Adipocyte (in vitro differentiated cells): ENCODE data around the gene ANTXR1.
A peak's percentile ranks its signal among the peaks of the same experiment; 100 is the strongest.

Experiments used
- DNase-seq: peaks from one replicate; pipeline ENCODE4 v3.0.0-alpha.2; 2015; ENCODE audit warnings: low read depth
- H3K27me3 ChIP-seq: replicated peaks from 2 replicates; pipeline ENCODE4 v1.7.0; 2013; ENCODE audit warnings: mild to moderate bottlenecking, low read length, moderate library complexity; ENCODE audit not compliant: control insufficient read depth, insufficient read depth
- H3K36me3 ChIP-seq: 2 replicates; pipeline ENCODE4 v1.7.0; 2013; ENCODE audit warnings: low read length, mild to moderate bottlenecking, moderate library complexity; ENCODE audit not compliant: control insufficient read depth, insufficient read depth, severe bottlenecking
- H3K4me1 ChIP-seq: 2 replicates; pipeline ENCODE4 v1.7.0; 2013; ENCODE audit warnings: mild to moderate bottlenecking, low read length, moderate library complexity; ENCODE audit not compliant: control insufficient read depth, insufficient read depth
- H3K4me3 ChIP-seq: 2 replicates; pipeline ENCODE4 v1.7.0; 2013; ENCODE audit warnings: mild to moderate bottlenecking, low read length, moderate library complexity
- H3K9ac ChIP-seq: 2 replicates; pipeline ENCODE4 v1.7.0; 2013; ENCODE audit warnings: mild to moderate bottlenecking, low read length, moderate library complexity
- H3K9me3 ChIP-seq: 2 replicates; pipeline ENCODE4 v1.7.0; 2013; ENCODE audit warnings: mild to moderate bottlenecking, low read length, moderate library complexity; ENCODE audit not compliant: control insufficient read depth

ANTXR1 gene

GRCh38 chr2:68978098-68978497 is 34.9 kb upstream of the ANTXR1 start:
- no peak overlapping the region for H3K9ac ChIP-seq
- no peaks in the 10 kb centered on the region for H3K4me1 ChIP-seq
- no peak for DNase-seq
- no peak overlapping the region for H3K4me3 ChIP-seq
- H3K9me3 ChIP-seq: no peaks in the 10 kb centered on the region
- H3K27me3 ChIP-seq: peaks cover 3% of the 10 kb centered on the region
- H3K36me3 ChIP-seq: no peaks in the 10 kb centered on the region

GRCh38 chr2:68980956-68981355 is 32.0 kb upstream of the ANTXR1 start:
- Histone ChIP-seq H3K9me3 (no peaks in the 10 kb centered on the region), H3K4me1 (no peaks in the 10 kb centered on the region), H3K27me3 (no peaks in the 10 kb centered on the region), H3K36me3 (no peaks in the 10 kb centered on the region), H3K4me3 (no peak overlapping the region), H3K9ac (no peak overlapping the region)
- DNase-seq: no peak

GRCh38 chr2:68987021-68987503 is 25.9 kb upstream of the ANTXR1 start:
- H3K4me1 ChIP-seq: peaks cover 14% of the 10 kb centered on the region
- DNase-seq: no peak
- no peaks in the 10 kb centered on the region for H3K36me3 ChIP-seq
- H3K4me3 ChIP-seq: peak overlapping the region; percentile 31
- no peaks in the 10 kb centered on the region for H3K9me3 ChIP-seq
- H3K9ac ChIP-seq: peak overlapping the region; percentile 41
- H3K27me3 ChIP-seq: no peaks in the 10 kb centered on the region

- Histone ChIP-seq H3K4me1 (peaks cover 14% of the 10 kb centered on the region), H3K9ac (no peak overlapping the region), H3K4me3 (no peak overlapping the region), H3K27me3 (no peaks in the 10 kb centered on the region), H3K36me3 (no peaks in the 10 kb centered on the region), H3K9me3 (no peaks in the 10 kb centered on the region)
- DNase-seq: no peak
Measured at GRCh38 chr2:68989035-68989434, 23.9 kb upstream of the ANTXR1 start.

- H3K9ac ChIP-seq: no peak overlapping the region
- DNase-seq: no peak
- no peaks in the 10 kb centered on the region for H3K27me3 ChIP-seq
- H3K4me1 ChIP-seq: peaks cover 21% of the 10 kb centered on the region
- H3K9me3 ChIP-seq: no peaks in the 10 kb centered on the region
- H3K4me3 ChIP-seq: no peak overlapping the region
- no peaks in the 10 kb centered on the region for H3K36me3 ChIP-seq
Measured at GRCh38 chr2:68992341-68992740, 20.6 kb upstream of the ANTXR1 start.

- peaks cover 18% of the 10 kb centered on the region for H3K4me1 ChIP-seq
- no peak overlapping the region for H3K9ac ChIP-seq
- H3K4me3 ChIP-seq: no peak overlapping the region
- DNase-seq: no peak
- H3K27me3 ChIP-seq: no peaks in the 10 kb centered on the region
- H3K36me3 ChIP-seq: no peaks in the 10 kb centered on the region
- H3K9me3 ChIP-seq: no peaks in the 10 kb centered on the region
Measured at GRCh38 chr2:68992933-68993332, 20.0 kb upstream of the ANTXR1 start.

GRCh38 chr2:68993660-68994059 is 19.3 kb upstream of the ANTXR1 start:
- no peak overlapping the region for H3K9ac ChIP-seq

GRCh38 chr2:68994864-68995263 is 18.1 kb upstream of the ANTXR1 start:
- Histone ChIP-seq H3K9me3 (no peaks in the 10 kb centered on the region), H3K36me3 (no peaks in the 10 kb centered on the region), H3K4me3 (no peak overlapping the region), H3K4me1 (peaks cover 18% of the 10 kb centered on the region), H3K27me3 (no peaks in the 10 kb centered on the region), H3K9ac (no peak overlapping the region)
- DNase-seq: no peak

More at GRCh38 chr2:68993660-68994059, 19.3 kb upstream of the ANTXR1 start:
- no peaks in the 10 kb centered on the region for H3K9me3 ChIP-seq
- no peaks in the 10 kb centered on the region for H3K27me3 ChIP-seq
- no peak for DNase-seq
- H3K36me3 ChIP-seq: no peaks in the 10 kb centered on the region
- H3K4me1 ChIP-seq: peaks cover 18% of the 10 kb centered on the region
- no peak overlapping the region for H3K4me3 ChIP-seq

GRCh38 chr2:68995916-68996315 is 17.1 kb upstream of the ANTXR1 start:
- Histone ChIP-seq H3K9me3 (peaks cover 4% of the 10 kb centered on the region), H3K4me3 (no peak overlapping the region), H3K36me3 (no peaks in the 10 kb centered on the region), H3K4me1 (peaks cover 18% of the 10 kb centered on the region), H3K9ac (no peak overlapping the region), H3K27me3 (no peaks in the 10 kb centered on the region)
- peak; percentile 11 for DNase-seq

- DNase-seq: peak; percentile 19
- Histone ChIP-seq H3K36me3 (no peaks in the 10 kb centered on the region), H3K27me3 (no peaks in the 10 kb centered on the region), H3K9me3 (peaks cover 18% of the 10 kb centered on the region), H3K4me1 (peaks cover 18% of the 10 kb centered on the region), H3K4me3 (no peak overlapping the region), H3K9ac (no peak overlapping the region)
Measured at GRCh38 chr2:68997401-68997800, 15.6 kb upstream of the ANTXR1 start.

- Histone ChIP-seq H3K36me3 (no peaks in the 10 kb centered on the region), H3K9me3 (peaks cover 25% of the 10 kb centered on the region), H3K9ac (no peak overlapping the region), H3K4me3 (peak overlapping the region; percentile 3), H3K4me1 (peaks cover 3% of the 10 kb centered on the region), H3K27me3 (no peaks in the 10 kb centered on the region)
- DNase-seq: no peak
Measured at GRCh38 chr2:69001879-69002278, 11.1 kb upstream of the ANTXR1 start.

GRCh38 chr2:69003731-69004130 is 9.2 kb upstream of the ANTXR1 start:
- no peak overlapping the region for H3K4me3 ChIP-seq
- no peaks in the 10 kb centered on the region for H3K27me3 ChIP-seq
- no peaks in the 10 kb centered on the region for H3K36me3 ChIP-seq
- peaks cover 25% of the 10 kb centered on the region for H3K9me3 ChIP-seq
- H3K9ac ChIP-seq: no peak overlapping the region
- no peak for DNase-seq
- peaks cover 6% of the 10 kb centered on the region for H3K4me1 ChIP-seq
